HFFc6 (cell line): Measurements from ENCODE around the gene BPIFB2. TPM values are rescaled to one million over a fixed set of nuclear protein-coding genes. Genes with fewer than 3 reads are reported as not detected.

Experiments
- DNase-seq: peaks from one replicate; pipeline ENCODE4 v3.0.0-alpha.2; 2018
- H3K27ac Mint-ChIP-seq: 2 replicates; pipeline ENCODE4 v1.8.0; 2020; ENCODE audit warnings: mild to moderate bottlenecking, mixed read lengths
- H3K27me3 Mint-ChIP-seq: 2 replicates; pipeline ENCODE4 v1.8.0; 2021; ENCODE audit warnings: mild to moderate bottlenecking, moderate library complexity, mixed read lengths; ENCODE audit not compliant: insufficient read depth
- H3K36me3 Mint-ChIP-seq: 2 replicates; pipeline ENCODE4 v1.8.0; 2021; ENCODE audit warnings: low read depth, mixed read lengths
- H3K4me1 Mint-ChIP-seq: 2 replicates; pipeline ENCODE4 v1.8.0; 2020; ENCODE audit warnings: low read depth, mixed read lengths
- H3K4me3 Mint-ChIP-seq: 2 replicates; pipeline ENCODE4 v1.8.0; 2020; ENCODE audit warnings: mild to moderate bottlenecking, moderate library complexity, mixed read lengths
- H3K9me3 Mint-ChIP-seq: 2 replicates; pipeline ENCODE4 v1.8.0; 2020; ENCODE audit warnings: mild to moderate bottlenecking, mixed read lengths
- CTCF ChIP-seq: fragments of 200-600 bp; sonication (generic); IDR thresholded peaks from 2 replicates; pipeline ENCODE4 v1.5.0; 2021; ENCODE audit warnings: antibody characterized with exemption, mild to moderate bottlenecking
- total RNA-seq, 6 experiments: library from RNA; stranded (reverse); fragmentation: NEBNext Ultra II Directional; extraction: Animal tissue kit (Norgen Biotek cat#: 25700); gene quantifications; 2 replicates in 1 of 6; 3 replicates in 5 of 6; pipeline ENCODE4 v1.2.3, GENCODE V29; 2021

The BPIFB2 gene
- total RNA-seq, 6 experiments from 2014 or later, result not detected

- Mint-ChIP-seq H3K4me3 (no peak overlapping the region), H3K4me1 (no peaks in the 10 kb centered on the region), H3K36me3 (no peaks in the 10 kb centered on the region), H3K9me3 (no peaks in the 10 kb centered on the region), H3K27me3 (peaks cover 53% of the 10 kb centered on the region), H3K27ac (no peak overlapping the region)
- no peak for DNase-seq
- no peak for TF ChIP-seq CTCF
Measured at GRCh38 chr20:33015114-33015484, 7.6 kb downstream of the BPIFB2 start.

- no peak for DNase-seq
- H3K27me3 Mint-ChIP-seq, result peaks cover 55% of the 10 kb centered on the region
- H3K27ac Mint-ChIP-seq, result no peak overlapping the region
- no peak for TF ChIP-seq CTCF
- H3K4me3 Mint-ChIP-seq, result no peak overlapping the region
- no peaks in the 10 kb centered on the region for H3K4me1 Mint-ChIP-seq
- no peaks in the 10 kb centered on the region for H3K9me3 Mint-ChIP-seq
- no peaks in the 10 kb centered on the region for H3K36me3 Mint-ChIP-seq
Measured at GRCh38 chr20:33015700-33016580, 8.4 kb downstream of the BPIFB2 start.

- Mint-ChIP-seq H3K4me1 (no peaks in the 10 kb centered on the region), H3K27ac (no peak overlapping the region), H3K4me3 (no peak overlapping the region), H3K9me3 (no peaks in the 10 kb centered on the region), H3K36me3 (no peaks in the 10 kb centered on the region), H3K27me3 (peaks cover 56% of the 10 kb centered on the region)
- DNase-seq, result no peak
- TF ChIP-seq CTCF, result no peak
Measured at GRCh38 chr20:33016581-33017109, 9.1 kb downstream of the BPIFB2 start.

GRCh38 chr20:33017542-33017941 lies 10.0 kb downstream of the BPIFB2 start:
- DNase-seq, result no peak
- Mint-ChIP-seq H3K4me3 (no peak overlapping the region), H3K27me3 (peaks cover 56% of the 10 kb centered on the region), H3K27ac (no peak overlapping the region), H3K36me3 (no peaks in the 10 kb centered on the region), H3K9me3 (no peaks in the 10 kb centered on the region), H3K4me1 (no peaks in the 10 kb centered on the region)
- no peak for TF ChIP-seq CTCF

- no peak for TF ChIP-seq CTCF
- H3K9me3 Mint-ChIP-seq, result no peaks in the 10 kb centered on the region
- H3K27me3 Mint-ChIP-seq, result peaks cover 55% of the 10 kb centered on the region
- DNase-seq, result no peak
- H3K4me1 Mint-ChIP-seq, result no peaks in the 10 kb centered on the region
- no peak overlapping the region for H3K27ac Mint-ChIP-seq
- H3K4me3 Mint-ChIP-seq, result no peak overlapping the region
- no peaks in the 10 kb centered on the region for H3K36me3 Mint-ChIP-seq
Measured at GRCh38 chr20:33018169-33018931, 10.8 kb downstream of the BPIFB2 start.
